HFFc6 (cell line): ENCODE data around the gene GPR137B. TPM values are rescaled to one million over a fixed set of nuclear protein-coding genes. Genes with fewer than 3 reads are reported as not detected.

Source experiments
- DNase-seq: peaks from one replicate; pipeline ENCODE4 v3.0.0-alpha.2; 2018
- H3K27ac Mint-ChIP-seq: 2 replicates; pipeline ENCODE4 v1.8.0; 2020; ENCODE audit warnings: mild to moderate bottlenecking, mixed read lengths
- H3K27me3 Mint-ChIP-seq: 2 replicates; pipeline ENCODE4 v1.8.0; 2021; ENCODE audit warnings: mild to moderate bottlenecking, moderate library complexity, mixed read lengths; ENCODE audit not compliant: insufficient read depth
- H3K36me3 Mint-ChIP-seq: 2 replicates; pipeline ENCODE4 v1.8.0; 2021; ENCODE audit warnings: low read depth, mixed read lengths
- H3K4me1 Mint-ChIP-seq: 2 replicates; pipeline ENCODE4 v1.8.0; 2020; ENCODE audit warnings: low read depth, mixed read lengths
- H3K4me3 Mint-ChIP-seq: 2 replicates; pipeline ENCODE4 v1.8.0; 2020; ENCODE audit warnings: mild to moderate bottlenecking, moderate library complexity, mixed read lengths
- H3K9me3 Mint-ChIP-seq: 2 replicates; pipeline ENCODE4 v1.8.0; 2020; ENCODE audit warnings: mild to moderate bottlenecking, mixed read lengths
- CTCF ChIP-seq: fragments of 200-600 bp; sonication (generic); IDR thresholded peaks from 2 replicates; pipeline ENCODE4 v1.5.0; 2021; ENCODE audit warnings: antibody characterized with exemption, mild to moderate bottlenecking
- total RNA-seq, 6 experiments: library from RNA; stranded (reverse); fragmentation: NEBNext Ultra II Directional; extraction: Animal tissue kit (Norgen Biotek cat#: 25700); gene quantifications; 2 replicates in 1 of 6; 3 replicates in 5 of 6; pipeline ENCODE4 v1.2.3, GENCODE V29; 2021

The GPR137B gene
- total RNA-seq, 6 experiments from 2014 or later = 9.7 to 13.8 (median 11.9) TPM

GRCh38 chr1:236128646-236129178 is 13.6 kb upstream of the GPR137B start:
- no peaks in the 10 kb centered on the region for H3K36me3 Mint-ChIP-seq
- DNase-seq = no peak
- H3K4me1 Mint-ChIP-seq = no peaks in the 10 kb centered on the region
- no peak overlapping the region for H3K27ac Mint-ChIP-seq
- H3K27me3 Mint-ChIP-seq = peaks cover 29% of the 10 kb centered on the region
- no peak overlapping the region for H3K4me3 Mint-ChIP-seq
- no peaks in the 10 kb centered on the region for H3K9me3 Mint-ChIP-seq
- no peak for TF ChIP-seq CTCF

DNA sequence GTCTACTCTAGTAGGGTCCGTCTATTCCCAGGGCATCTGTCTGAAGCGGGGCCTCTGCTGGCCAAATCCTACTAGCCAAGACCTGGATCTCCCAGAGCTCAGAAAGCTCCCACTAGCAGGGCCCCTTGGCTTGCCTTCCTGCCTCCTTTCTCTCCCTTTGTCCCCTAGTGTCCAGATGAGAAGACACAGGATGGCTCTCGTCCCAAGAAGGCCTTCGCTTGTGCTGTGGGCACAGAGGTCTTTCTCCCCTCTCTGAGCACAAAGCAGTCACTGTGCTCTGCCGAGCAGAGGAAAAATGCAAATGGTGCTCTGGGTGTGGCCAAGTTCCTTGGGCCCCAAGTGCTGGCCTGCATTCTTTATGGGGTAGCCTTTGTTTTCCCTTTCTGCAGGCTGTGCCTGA is 13.0 kb upstream of the GPR137B start:
- no peaks in the 10 kb centered on the region for H3K36me3 Mint-ChIP-seq
- H3K4me1 Mint-ChIP-seq = no peaks in the 10 kb centered on the region
- no peak for DNase-seq
- H3K27ac Mint-ChIP-seq = no peak overlapping the region
- TF ChIP-seq CTCF = no peak
- H3K27me3 Mint-ChIP-seq = peaks cover 24% of the 10 kb centered on the region
- H3K4me3 Mint-ChIP-seq = no peak overlapping the region; the same call in 1 of the 2 replicates
- no peaks in the 10 kb centered on the region for H3K9me3 Mint-ChIP-seq

GRCh38 chr1:236130372-236130771 is 12.0 kb upstream of the GPR137B start:
- no peaks in the 10 kb centered on the region for H3K4me1 Mint-ChIP-seq
- H3K27me3 Mint-ChIP-seq = peaks cover 27% of the 10 kb centered on the region
- no peaks in the 10 kb centered on the region for H3K9me3 Mint-ChIP-seq
- no peak overlapping the region for H3K4me3 Mint-ChIP-seq
- H3K27ac Mint-ChIP-seq = no peak overlapping the region
- no peak for DNase-seq
- H3K36me3 Mint-ChIP-seq = no peaks in the 10 kb centered on the region
- no peak for TF ChIP-seq CTCF

DNA sequence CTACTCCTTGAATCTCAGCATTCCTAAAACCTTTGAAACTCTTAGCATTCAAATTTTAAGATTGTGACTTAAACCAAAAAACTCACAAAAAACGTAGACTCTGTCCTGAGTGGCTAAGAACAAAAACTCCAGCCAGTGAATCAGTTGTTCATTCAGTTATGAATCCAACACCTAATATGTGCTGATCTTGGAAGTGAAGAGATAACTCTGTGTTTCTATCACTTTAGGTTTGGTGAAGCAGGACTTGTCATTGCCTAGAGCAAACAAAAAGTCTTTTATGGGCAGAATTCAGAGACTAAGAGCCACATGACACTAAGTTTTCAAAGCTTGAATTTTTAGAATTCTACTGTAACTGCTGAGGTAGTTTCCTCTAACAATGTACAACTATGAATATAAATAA is 10.4 kb upstream of the GPR137B start:
- DNase-seq = no peak
- Mint-ChIP-seq H3K4me3 (no peak overlapping the region), H3K27ac (no peak overlapping the region), H3K4me1 (no peaks in the 10 kb centered on the region), H3K27me3 (peaks cover 20% of the 10 kb centered on the region), H3K9me3 (no peaks in the 10 kb centered on the region), H3K36me3 (no peaks in the 10 kb centered on the region)
- TF ChIP-seq CTCF = no peak

DNA sequence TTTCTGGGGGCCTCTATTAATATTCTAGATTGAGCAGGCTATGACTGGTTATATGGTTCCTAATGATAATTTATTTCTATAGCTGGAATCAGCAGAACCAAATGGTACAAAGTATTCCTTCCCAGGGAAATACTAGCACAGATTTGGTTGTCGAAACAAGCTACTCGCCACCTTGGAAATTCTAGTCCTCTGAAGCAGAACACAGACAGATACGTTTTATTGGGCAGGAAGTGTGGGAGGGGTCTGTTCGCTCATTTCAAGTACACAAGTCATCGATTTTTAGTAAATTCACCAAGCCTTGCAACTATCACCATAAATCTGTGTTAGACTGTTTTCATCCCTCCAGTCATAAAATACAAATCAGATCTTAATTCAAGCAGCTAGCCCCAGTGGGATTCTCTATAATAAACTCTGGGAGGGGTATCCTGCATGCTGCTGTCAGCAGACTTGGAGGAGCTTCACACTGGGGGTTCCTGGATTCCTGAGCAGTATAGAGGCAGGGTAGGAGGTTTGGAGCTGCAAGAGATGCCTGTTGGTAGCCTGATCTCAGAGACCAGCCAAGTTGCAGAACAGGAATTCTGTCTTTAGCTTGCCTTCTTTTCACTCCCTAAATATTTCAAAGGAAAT is 9.8 kb upstream of the GPR137B start:
- no peak overlapping the region for H3K4me3 Mint-ChIP-seq
- no peak for TF ChIP-seq CTCF
- no peaks in the 10 kb centered on the region for H3K4me1 Mint-ChIP-seq
- no peaks in the 10 kb centered on the region for H3K9me3 Mint-ChIP-seq
- no peak overlapping the region for H3K27ac Mint-ChIP-seq
- no peaks in the 10 kb centered on the region for H3K36me3 Mint-ChIP-seq
- peaks cover 22% of the 10 kb centered on the region for H3K27me3 Mint-ChIP-seq
- no peak for DNase-seq
